ENCODE measurements around the gene FEM1B.
A peak's percentile ranks its signal among the peaks of the same experiment; 100 is the strongest.
"Not testable (repeated sequence)": the region's sequence is repeated elsewhere in the genome, so short reads cannot be mapped to it uniquely, and the experiment has no call there.

The FEM1B gene

DNA sequence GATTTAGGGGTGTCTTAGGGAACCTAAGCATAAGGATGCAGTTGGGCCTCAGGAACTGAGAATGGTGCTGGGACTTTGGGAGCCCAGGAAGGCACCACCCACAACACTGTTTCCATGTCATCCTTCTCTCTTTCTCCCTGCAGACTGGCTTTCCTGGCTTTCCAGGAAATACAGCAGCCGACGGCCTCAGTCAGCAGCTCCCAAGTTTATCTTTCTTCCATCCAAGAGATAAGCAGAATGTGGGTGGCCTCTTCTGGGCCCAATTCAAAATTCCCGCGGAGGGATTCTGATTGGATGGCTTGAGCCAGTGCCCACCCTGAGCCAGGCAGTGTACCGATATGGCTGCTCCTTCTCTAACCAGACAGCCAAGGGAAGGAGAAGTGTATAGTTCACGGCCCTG lies 43.5 kb upstream of the FEM1B start:
- no peak overlapping the region for H3K4me3 ChIP-seq (ENCODE audit: severe bottlenecking)
- no peak overlapping the region for H3K27ac ChIP-seq (ENCODE audit: poor library complexity, severe bottlenecking)
- TF ChIP-seq, protein P1, sequence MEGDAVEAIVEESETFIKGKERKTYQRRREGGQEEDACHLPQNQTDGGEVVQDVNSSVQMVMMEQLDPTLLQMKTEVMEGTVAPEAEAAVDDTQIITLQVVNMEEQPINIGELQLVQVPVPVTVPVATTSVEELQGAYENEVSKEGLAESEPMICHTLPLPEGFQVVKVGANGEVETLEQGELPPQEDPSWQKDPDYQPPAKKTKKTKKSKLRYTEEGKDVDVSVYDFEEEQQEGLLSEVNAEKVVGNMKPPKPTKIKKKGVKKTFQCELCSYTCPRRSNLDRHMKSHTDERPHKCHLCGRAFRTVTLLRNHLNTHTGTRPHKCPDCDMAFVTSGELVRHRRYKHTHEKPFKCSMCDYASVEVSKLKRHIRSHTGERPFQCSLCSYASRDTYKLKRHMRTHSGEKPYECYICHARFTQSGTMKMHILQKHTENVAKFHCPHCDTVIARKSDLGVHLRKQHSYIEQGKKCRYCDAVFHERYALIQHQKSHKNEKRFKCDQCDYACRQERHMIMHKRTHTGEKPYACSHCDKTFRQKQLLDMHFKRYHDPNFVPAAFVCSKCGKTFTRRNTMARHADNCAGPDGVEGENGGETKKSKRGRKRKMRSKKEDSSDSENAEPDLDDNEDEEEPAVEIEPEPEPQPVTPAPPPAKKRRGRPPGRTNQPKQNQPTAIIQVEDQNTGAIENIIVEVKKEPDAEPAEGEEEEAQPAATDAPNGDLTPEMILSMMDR (IDR thresholded peaks at IDR 0.05; ENCODE audit: poor library complexity, severe bottlenecking) = no peak
- no peaks in the 10 kb centered on the region for H3K9me3 ChIP-seq (ENCODE audit: severe bottlenecking)
- no peaks in the 10 kb centered on the region for H3K4me1 ChIP-seq (ENCODE audit: insufficient read depth, poor library complexity, severe bottlenecking)
- no peaks in the 10 kb centered on the region for H3K36me3 ChIP-seq (ENCODE audit: low read depth)
- H3K27me3 ChIP-seq (ENCODE audit: insufficient read depth, poor library complexity, severe bottlenecking) = no peaks in the 10 kb centered on the region
- no peak for ATAC-seq (ENCODE audit: low read depth)
- DNase-seq (ENCODE audit: low spot score) = no peak

- not testable (repeated sequence) for H3K27ac ChIP-seq (ENCODE audit: poor library complexity, severe bottlenecking); H3K4me1 ChIP-seq (ENCODE audit: insufficient read depth, poor library complexity, severe bottlenecking); H3K27me3 ChIP-seq (ENCODE audit: insufficient read depth, poor library complexity, severe bottlenecking); DNase-seq (ENCODE audit: low spot score); H3K9me3 ChIP-seq (ENCODE audit: severe bottlenecking); H3K36me3 ChIP-seq (ENCODE audit: low read depth); H3K4me3 ChIP-seq (ENCODE audit: severe bottlenecking); ATAC-seq (ENCODE audit: low read depth)
Measured at GRCh38 chr15:68234520-68234919, 43.0 kb upstream of the FEM1B start.

DNA sequence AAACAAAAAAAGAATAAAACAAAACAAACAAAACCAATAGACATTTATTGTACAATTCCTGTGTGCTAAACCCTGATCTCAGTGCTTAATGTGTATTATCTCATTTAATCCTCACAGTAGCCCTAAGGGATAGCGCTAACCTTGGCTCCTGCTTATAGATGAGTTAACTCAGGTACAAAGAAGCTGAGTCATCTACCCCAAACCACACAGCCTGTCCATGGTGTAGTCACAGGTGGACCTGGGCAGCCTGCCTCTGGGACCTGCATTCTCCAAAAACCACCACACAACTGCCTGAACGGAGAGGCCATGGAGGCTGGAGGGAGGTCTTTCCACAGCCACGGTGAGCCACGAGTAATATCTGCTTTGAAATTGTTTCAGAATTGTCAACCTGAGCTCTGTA lies 42.5 kb upstream of the FEM1B start:
- no peak overlapping the region for H3K4me3 ChIP-seq (ENCODE audit: severe bottlenecking)
- ATAC-seq (ENCODE audit: low read depth) (peak; percentile 75), DNase-seq (ENCODE audit: low spot score) (no peak)
- no peaks in the 10 kb centered on the region for H3K36me3 ChIP-seq (ENCODE audit: low read depth)
- TF ChIP-seq, protein P1 (IDR thresholded peaks at IDR 0.05; ENCODE audit: poor library complexity, severe bottlenecking) = no peak
- peaks cover 2% of the 10 kb centered on the region for H3K9me3 ChIP-seq (ENCODE audit: severe bottlenecking)
- H3K27me3 ChIP-seq (ENCODE audit: insufficient read depth, poor library complexity, severe bottlenecking) = no peaks in the 10 kb centered on the region
- no peak overlapping the region for H3K27ac ChIP-seq (ENCODE audit: poor library complexity, severe bottlenecking)
- no peaks in the 10 kb centered on the region for H3K4me1 ChIP-seq (ENCODE audit: insufficient read depth, poor library complexity, severe bottlenecking)

DNA sequence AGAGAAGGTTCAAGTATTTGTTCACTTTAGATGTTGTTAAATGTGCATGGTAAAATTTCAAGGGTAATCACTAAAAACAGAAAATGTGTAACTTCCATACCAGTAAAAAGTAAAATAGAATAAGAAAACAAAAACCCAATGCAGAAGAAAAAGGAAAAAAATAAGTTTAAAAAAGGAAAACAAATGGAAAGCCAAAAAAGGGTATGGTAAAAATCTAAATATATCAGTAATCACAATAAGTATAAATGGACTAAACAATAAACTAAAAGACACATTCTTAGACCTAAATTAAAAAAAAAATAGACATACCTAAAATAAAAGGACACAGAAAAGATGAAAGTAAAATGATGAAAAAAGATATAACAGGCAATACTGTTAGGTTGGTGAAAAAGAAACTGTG lies 38.5 kb upstream of the FEM1B start:
- Histone ChIP-seq H3K4me3 (ENCODE audit: severe bottlenecking) (no peak overlapping the region), H3K9me3 (ENCODE audit: severe bottlenecking) (peaks cover 3% of the 10 kb centered on the region), H3K4me1 (ENCODE audit: insufficient read depth, poor library complexity, severe bottlenecking) (no peaks in the 10 kb centered on the region), H3K36me3 (ENCODE audit: low read depth) (no peaks in the 10 kb centered on the region), H3K27me3 (ENCODE audit: insufficient read depth, poor library complexity, severe bottlenecking) (no peaks in the 10 kb centered on the region), H3K27ac (ENCODE audit: poor library complexity, severe bottlenecking) (no peak overlapping the region)
- TF ChIP-seq, protein P1 (IDR thresholded peaks at IDR 0.05; ENCODE audit: poor library complexity, severe bottlenecking) = no peak
- ATAC-seq (ENCODE audit: low read depth) (no peak), DNase-seq (ENCODE audit: low spot score) (no peak)

DNA sequence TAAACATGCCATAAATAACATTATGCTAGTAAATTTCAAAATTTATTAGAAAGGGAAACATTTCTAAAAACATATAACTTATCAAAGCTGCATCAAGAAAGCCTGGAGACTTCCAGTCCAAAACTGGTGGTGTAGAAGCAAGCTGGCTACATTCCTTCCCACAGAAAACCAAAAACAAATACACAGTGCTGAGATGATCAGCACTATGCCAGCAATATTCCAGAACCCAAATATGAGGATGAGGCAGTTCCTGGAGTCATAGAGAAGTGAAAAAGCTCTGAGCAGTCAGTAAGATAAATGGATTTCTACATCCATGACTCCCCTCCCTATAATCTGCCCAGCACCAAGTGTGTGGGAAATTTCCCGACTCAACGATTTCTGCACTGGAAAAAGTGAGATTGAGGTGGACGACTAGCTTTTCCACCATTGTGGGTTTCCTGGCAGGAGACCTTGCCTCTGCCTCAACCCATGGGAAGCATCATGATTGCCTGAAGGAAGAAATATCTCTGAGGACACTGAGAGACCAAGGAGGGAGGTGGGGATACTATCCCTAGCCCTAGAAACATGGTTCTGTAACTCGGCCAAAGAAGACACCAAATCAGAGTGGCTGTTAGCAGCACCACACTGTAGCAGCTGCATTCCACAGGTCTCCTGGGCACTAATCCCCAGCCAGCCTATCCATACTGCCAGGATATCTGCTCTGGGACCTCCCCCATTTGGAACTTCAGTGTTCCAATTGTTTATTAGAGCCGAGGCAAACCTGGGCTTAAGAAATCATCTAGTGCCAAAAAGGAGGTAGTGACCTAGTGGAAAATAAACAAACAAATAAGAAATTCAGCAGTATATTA lies 36.2 kb upstream of the FEM1B start:
- Histone ChIP-seq H3K4me3 (ENCODE audit: severe bottlenecking) (no peak overlapping the region), H3K36me3 (ENCODE audit: low read depth) (no peaks in the 10 kb centered on the region), H3K9me3 (ENCODE audit: severe bottlenecking) (peaks cover 8% of the 10 kb centered on the region), H3K27me3 (ENCODE audit: insufficient read depth, poor library complexity, severe bottlenecking) (no peaks in the 10 kb centered on the region), H3K4me1 (ENCODE audit: insufficient read depth, poor library complexity, severe bottlenecking) (no peaks in the 10 kb centered on the region), H3K27ac (ENCODE audit: poor library complexity, severe bottlenecking) (no peak overlapping the region)
- DNase-seq (ENCODE audit: low spot score) (no peak), ATAC-seq (ENCODE audit: low read depth) (no peak)
- TF ChIP-seq, protein P1 (IDR thresholded peaks at IDR 0.05; ENCODE audit: poor library complexity, severe bottlenecking) = no peak

Data from RWPE2 (cell line).